Erythroblast (primary cell): ENCODE data around the gene DNMT1.

Experiments used
- GATA1 ChIP-seq: IDR thresholded peaks from 2 replicates; pipeline ENCODE4 v1.6.1; 2011; ENCODE audit warnings: low read depth, mild to moderate bottlenecking, control low read depth, low read length, moderate library complexity
- POLR2A ChIP-seq: IDR thresholded peaks from 2 replicates; pipeline ENCODE4 v1.6.1; 2011; ENCODE audit warnings: mild to moderate bottlenecking, low read length

GRCh38 chr19:10182847-10183246 is 11.9 kb downstream of the DNMT1 start:
- no peak for TF ChIP-seq POLR2A
- no peak for TF ChIP-seq GATA1
